ENCODE measurements around the gene ITGAE. TPM values are rescaled to one million over a fixed set of nuclear protein-coding genes. Genes with fewer than 3 reads are reported as not detected.

The ITGAE gene
- total and polyA plus RNA-seq, 2 experiments from 2014 or later = 11.7 to 44.9 TPM

GRCh38 chr17:3688027-3688553, 112.9 kb downstream of the ITGAE start:
- Histone ChIP-seq H3K27ac (ENCODE audit: low read depth) (0 out of 2 replicates have a peak overlapping the region, but pooled peaks have one; percentile 50), H4K20me1 (replicated peaks; ENCODE audit: insufficient read depth) (no peaks in the 10 kb centered on the region), H3K4me3 (no peak overlapping the region), H3K79me2 (replicated peaks; ENCODE audit: insufficient read depth) (no peaks in the 10 kb centered on the region), H3K27me3 (ENCODE audit: insufficient read depth) (no peaks in the 10 kb centered on the region), H3K4me1 (ENCODE audit: insufficient read depth) (no peaks in the 10 kb centered on the region), H3K4me2 (no peak overlapping the region), H2AFZ (peak overlapping the region; percentile 72), H3K9me2 (ENCODE audit: insufficient read depth) (no peaks in the 10 kb centered on the region), H3F3A (replicated peaks; ENCODE audit: low read depth) (peaks cover 6% of the 10 kb centered on the region), H3K36me3 (ENCODE audit: insufficient read depth) (no peaks in the 10 kb centered on the region)
- Mint-ChIP-seq H3K4me3 (no peak overlapping the region), H3K27me3 (ENCODE audit: insufficient read depth, low read depth, poor library complexity) (peaks cover 4% of the 10 kb centered on the region), H3K36me3 (ENCODE audit: low read depth) (no peaks in the 10 kb centered on the region), H3K27ac (peak overlapping the region; percentile 72), H3K4me1 (peaks cover 10% of the 10 kb centered on the region), H3K9me3 (no peaks in the 10 kb centered on the region)
- ATAC-seq = peak; percentile 59
- DNase-seq (ENCODE audit: low spot score) = peak; percentile 65
- TF ChIP-seq, protein P1, sequence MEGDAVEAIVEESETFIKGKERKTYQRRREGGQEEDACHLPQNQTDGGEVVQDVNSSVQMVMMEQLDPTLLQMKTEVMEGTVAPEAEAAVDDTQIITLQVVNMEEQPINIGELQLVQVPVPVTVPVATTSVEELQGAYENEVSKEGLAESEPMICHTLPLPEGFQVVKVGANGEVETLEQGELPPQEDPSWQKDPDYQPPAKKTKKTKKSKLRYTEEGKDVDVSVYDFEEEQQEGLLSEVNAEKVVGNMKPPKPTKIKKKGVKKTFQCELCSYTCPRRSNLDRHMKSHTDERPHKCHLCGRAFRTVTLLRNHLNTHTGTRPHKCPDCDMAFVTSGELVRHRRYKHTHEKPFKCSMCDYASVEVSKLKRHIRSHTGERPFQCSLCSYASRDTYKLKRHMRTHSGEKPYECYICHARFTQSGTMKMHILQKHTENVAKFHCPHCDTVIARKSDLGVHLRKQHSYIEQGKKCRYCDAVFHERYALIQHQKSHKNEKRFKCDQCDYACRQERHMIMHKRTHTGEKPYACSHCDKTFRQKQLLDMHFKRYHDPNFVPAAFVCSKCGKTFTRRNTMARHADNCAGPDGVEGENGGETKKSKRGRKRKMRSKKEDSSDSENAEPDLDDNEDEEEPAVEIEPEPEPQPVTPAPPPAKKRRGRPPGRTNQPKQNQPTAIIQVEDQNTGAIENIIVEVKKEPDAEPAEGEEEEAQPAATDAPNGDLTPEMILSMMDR (conservative IDR thresholded peaks at IDR 0.05; ENCODE audit: low read depth in 2 of 2) = no peak
- TF ChIP-seq JUNB (IDR thresholded peaks at IDR 0.05; ENCODE audit: unreplicated experiment) (no peak), EZH2phosphoT487 (IDR thresholded peaks at IDR 0.05; ENCODE audit: unreplicated experiment) (no peak), NANOG (IDR thresholded peaks at IDR 0.05; ENCODE audit: borderline replicate concordance) (no peak), ZNF331 (CRISPR knock-in tag; IDR thresholded peaks at IDR 0.05; ENCODE audit: low read depth) (no peak), POLR2AphosphoS5 (IDR thresholded peaks at IDR 0.05; ENCODE audit: low read depth) (no peak), EZH2 (IDR thresholded peaks at IDR 0.05; ENCODE audit: low read depth, unreplicated experiment) (no peak)
- TF ChIP-seq, protein P2, sequence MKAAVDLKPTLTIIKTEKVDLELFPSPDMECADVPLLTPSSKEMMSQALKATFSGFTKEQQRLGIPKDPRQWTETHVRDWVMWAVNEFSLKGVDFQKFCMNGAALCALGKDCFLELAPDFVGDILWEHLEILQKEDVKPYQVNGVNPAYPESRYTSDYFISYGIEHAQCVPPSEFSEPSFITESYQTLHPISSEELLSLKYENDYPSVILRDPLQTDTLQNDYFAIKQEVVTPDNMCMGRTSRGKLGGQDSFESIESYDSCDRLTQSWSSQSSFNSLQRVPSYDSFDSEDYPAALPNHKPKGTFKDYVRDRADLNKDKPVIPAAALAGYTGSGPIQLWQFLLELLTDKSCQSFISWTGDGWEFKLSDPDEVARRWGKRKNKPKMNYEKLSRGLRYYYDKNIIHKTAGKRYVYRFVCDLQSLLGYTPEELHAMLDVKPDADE (IDR thresholded peaks at IDR 0.05) = no peak

GRCh38 chr17:3685174-3685573, 115.8 kb downstream of the ITGAE start:
- H3K4me1 Mint-ChIP-seq = peaks cover 10% of the 10 kb centered on the region
- H3K9me2 ChIP-seq (ENCODE audit: insufficient read depth) = no peaks in the 10 kb centered on the region
- H3K79me2 ChIP-seq (replicated peaks; ENCODE audit: insufficient read depth) = no peaks in the 10 kb centered on the region
- H3K4me3 ChIP-seq = no peak overlapping the region
- peaks cover 6% of the 10 kb centered on the region for H3F3A ChIP-seq (replicated peaks; ENCODE audit: low read depth)
- no peak overlapping the region for H3K4me3 Mint-ChIP-seq
- H3K4me2 ChIP-seq = no peak overlapping the region
- no peaks in the 10 kb centered on the region for H3K36me3 Mint-ChIP-seq (ENCODE audit: low read depth)
- no peaks in the 10 kb centered on the region for H4K20me1 ChIP-seq (replicated peaks; ENCODE audit: insufficient read depth)
- no peaks in the 10 kb centered on the region for H3K27me3 ChIP-seq (ENCODE audit: insufficient read depth)
- DNase-seq (ENCODE audit: low spot score) = no peak
- no peaks in the 10 kb centered on the region for H3K36me3 ChIP-seq (ENCODE audit: insufficient read depth)
- H3K27me3 Mint-ChIP-seq (ENCODE audit: insufficient read depth, low read depth, poor library complexity) = no peaks in the 10 kb centered on the region
- ATAC-seq = no peak
- no peak overlapping the region for H2AFZ ChIP-seq
- no peaks in the 10 kb centered on the region for H3K9me3 Mint-ChIP-seq
- H3K4me1 ChIP-seq (ENCODE audit: insufficient read depth) = no peaks in the 10 kb centered on the region
- no peak overlapping the region for H3K27ac ChIP-seq (ENCODE audit: low read depth)
- H3K27ac Mint-ChIP-seq = no peak overlapping the region
- TF ChIP-seq ZNF331 (CRISPR knock-in tag; IDR thresholded peaks at IDR 0.05; ENCODE audit: low read depth) (no peak), CREB1 (CRISPR knock-in tag; IDR thresholded peaks at IDR 0.05; ENCODE audit: low read depth) (no peak), STAT1 (IDR thresholded peaks at IDR 0.05; ENCODE audit: unreplicated experiment) (no peak), POLR2AphosphoS5 (IDR thresholded peaks at IDR 0.05; ENCODE audit: low read depth) (no peak), NANOG (IDR thresholded peaks at IDR 0.05; ENCODE audit: borderline replicate concordance) (no peak), REST (IDR thresholded peaks at IDR 0.05; ENCODE audit: unreplicated experiment) (no peak), EZH2phosphoT487 (IDR thresholded peaks at IDR 0.05; ENCODE audit: unreplicated experiment) (no peak), EZH2 (IDR thresholded peaks at IDR 0.05; ENCODE audit: low read depth, unreplicated experiment) (no peak)
- TF ChIP-seq, protein P2 (IDR thresholded peaks at IDR 0.05) = no peak
- TF ChIP-seq, protein P1 (conservative IDR thresholded peaks at IDR 0.05; ENCODE audit: low read depth in 2 of 2) = no peak

All from GM23338 (cell line).